Activated CD4-positive, alpha-beta T cell treated with anti-CD3 and anti-CD28 coated beads, Interleukin-2, Interleukin-4, amounts not matched to agents 100 ng/mL and 50 ng/mL, durations not matched to agents 16 hours and 8 hours (primary cell): ENCODE measurements around the gene SOCS7.

ENCODE experiments used
- DNase-seq: peaks from one replicate; pipeline ENCODE4 v3.0.0-alpha.2; 2020; ENCODE audit warnings: low spot score

The SOCS7 gene

DNA sequence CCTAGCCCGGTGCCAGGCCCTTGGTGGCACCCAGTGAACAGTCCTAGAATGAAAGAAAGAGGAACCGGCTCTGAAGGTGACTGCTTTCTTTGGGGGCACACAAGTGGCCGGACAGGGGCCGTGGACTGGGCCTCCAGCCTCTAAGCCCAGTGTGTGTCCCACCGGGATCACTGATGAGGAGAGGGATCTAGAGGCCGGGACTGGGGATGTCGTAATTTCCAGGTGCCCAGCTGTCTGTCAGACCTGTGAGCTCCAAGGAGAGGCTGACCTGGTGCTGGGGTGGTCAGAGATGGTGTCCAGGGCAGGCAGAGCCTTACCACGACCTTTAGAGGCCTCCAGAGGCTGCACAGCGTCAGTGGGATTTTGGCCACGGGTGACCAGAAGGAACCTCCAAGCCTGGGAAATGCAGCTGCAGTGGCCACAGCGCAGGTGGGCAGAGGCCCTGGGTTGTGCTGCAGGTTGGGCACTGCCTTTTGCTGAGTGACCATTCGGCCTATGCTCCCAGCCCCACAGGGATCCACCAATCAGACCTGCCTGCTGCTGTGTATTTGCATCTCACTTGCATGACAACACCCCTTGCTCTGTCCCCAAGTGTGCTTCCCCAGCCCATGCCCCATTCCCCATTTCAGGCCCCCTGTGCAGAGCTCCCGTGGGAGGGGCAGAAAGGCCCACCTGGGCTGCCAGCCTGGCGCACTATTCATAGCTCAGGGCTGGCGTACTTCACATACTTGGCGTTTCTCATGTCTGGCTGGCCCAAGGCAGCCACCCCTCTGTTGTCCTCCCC lies 89.2 kb downstream of the SOCS7 start:
- DNase-seq, result no peak

DNA sequence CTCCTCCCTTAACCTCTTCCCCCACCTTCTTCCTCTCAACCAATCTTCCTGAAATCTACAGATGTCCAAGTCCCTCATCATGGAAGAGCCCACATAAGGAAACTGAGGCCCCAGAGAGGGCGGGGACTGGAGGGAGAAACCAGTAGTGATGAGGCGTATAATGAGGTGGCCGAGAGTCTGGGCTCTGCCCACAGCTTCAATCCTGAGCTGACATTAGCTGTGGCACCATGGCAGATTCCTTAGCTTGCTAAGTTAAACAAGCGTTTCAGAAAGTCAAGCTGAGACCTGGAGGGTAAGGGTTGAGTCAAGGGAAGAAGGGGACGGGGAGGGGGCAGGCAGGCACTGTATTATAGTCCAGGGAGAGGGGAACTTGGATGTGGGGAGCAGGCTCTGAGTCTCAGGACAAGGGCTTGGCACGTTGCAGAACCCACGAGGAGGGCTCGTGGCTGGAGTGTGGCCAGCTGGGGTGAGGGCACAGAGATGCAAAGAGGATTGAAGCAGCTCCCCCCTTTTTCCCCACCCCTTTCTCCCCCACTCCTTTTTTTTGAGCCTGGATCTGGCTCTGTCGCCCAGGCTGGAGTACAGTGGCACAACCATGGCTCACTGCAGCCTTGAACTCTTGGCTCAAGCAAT lies 89.9 kb downstream of the SOCS7 start:
- no peak for DNase-seq

DNA sequence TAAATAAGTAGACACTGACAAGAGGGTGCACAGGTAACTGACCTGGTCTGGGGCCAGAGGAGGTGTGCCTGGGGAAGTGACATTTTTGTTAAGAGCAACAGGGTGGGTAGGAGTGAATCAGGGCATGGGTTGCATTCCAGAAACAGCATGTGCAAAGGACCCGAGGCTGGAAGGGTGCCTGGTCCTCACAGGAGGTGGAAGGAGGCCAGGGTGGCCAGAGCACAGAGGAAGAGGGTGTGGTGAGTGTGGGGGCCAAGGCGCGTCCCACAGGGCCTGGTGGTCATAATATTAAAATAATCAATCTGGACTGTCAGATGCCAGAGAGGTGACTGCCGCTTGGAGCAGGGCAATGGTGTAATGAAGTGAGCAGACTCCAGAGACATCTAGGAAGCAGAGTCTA lies 90.9 kb downstream of the SOCS7 start:
- DNase-seq, result no peak

DNA sequence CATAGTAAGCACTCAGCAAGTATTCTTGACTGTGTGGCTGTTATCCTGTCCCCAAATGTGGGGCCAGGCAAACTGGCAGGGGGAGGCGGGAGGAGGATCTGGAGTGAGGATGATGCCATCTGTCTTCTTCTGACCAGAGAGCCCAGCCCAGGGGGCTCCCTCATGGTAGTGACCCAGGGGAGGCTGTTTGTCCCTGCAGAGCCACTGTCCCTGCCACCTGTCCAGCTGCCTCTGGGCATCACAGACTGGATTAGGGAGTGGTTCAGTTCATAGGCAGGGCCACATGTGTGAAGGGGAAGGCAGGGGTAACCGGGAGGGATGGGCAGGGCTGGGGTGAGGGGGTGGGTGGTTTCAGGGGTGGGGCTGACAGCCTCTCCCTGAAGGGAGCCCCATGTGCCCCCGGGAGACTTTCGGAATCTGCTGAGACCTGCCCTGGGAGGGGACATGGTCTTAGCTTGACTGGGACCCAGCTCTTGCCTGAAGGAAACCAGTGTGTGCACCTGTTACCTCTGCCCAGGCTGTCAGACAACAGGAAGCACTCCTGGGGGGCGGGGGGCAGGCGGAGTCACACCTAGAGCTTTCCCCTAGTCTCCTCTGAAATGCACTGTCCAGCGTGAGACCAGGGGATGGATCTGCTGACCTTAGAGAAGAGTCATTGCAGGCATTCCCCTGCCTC lies 91.8 kb downstream of the SOCS7 start:
- no peak for DNase-seq

DNA sequence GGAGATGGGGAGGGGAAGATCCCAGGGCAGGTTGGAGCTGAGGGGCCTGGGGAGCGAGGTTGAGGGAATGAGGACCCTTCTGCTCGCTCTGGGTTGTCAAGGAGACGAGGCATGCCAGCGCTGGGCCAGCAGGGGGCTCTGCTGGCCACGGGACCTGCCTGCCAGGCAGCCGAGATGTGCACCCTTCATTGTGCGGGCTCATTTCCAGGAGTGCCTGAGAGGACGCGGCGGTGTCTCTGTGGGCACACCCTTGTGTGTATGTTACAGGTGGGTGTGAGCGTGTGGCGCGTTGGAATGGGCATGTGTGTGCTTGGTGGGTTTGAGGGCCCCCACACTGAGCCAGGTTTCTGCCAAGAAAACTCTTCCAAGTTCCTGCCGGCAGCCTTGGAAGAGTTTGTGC lies 92.5 kb downstream of the SOCS7 start:
- DNase-seq, result peak; percentile 49

DNA sequence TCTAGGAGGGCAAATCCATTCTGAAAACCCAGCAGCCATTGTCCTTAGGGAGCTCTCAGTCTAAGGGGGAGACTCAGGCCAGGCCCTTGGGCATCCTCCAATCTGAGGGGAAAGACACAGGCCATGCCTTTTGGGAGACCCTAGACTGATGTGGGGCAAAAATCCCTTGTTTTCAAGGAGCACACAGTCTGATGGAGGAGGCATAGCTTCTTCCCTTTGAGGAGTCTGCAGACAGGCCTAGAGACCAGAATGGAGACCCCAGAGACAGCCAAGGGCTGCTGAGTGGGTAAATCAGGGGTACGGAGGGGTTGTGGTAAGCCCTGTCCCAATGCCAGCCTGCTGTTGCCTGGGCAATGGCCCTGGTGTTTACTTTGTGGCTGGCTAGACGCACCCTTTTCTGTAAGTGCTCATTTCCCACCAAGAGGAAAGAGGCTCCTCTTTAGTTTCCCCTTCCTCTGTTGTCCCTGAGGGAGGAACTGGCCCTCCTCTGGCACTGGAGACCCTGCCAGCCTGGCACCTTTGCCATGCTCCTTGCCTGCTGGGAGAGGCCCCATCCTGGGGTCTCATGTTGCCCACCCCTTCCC lies 96.0 kb downstream of the SOCS7 start:
- no peak for DNase-seq

DNA sequence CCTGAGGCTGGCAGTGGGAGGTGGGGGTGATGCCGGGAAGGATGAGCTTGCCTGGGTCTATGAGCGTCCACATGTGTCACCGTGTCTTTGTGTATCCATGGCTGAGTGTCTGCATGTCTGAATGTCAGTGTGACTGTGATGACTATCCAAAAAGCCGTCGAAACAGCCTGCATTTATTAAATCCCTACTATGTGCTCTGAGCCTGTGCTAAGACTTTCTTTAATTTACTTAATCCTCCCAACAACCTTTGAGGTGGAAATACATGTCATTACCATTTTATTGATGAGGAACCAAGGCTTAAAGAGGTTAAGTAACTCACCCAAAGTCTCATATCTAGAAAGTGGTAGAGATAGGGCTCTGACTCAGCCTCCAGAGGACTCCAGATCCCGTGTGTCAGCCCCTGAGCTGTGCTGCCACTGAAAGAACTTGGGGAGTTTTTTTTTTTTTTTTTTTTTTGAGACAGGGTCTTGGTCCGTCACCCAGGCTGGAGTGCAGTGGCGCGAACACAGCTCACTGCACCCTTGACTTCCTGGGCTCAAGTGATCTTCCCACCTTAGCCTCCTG lies 96.6 kb downstream of the SOCS7 start:
- peak; percentile 6 for DNase-seq

DNA sequence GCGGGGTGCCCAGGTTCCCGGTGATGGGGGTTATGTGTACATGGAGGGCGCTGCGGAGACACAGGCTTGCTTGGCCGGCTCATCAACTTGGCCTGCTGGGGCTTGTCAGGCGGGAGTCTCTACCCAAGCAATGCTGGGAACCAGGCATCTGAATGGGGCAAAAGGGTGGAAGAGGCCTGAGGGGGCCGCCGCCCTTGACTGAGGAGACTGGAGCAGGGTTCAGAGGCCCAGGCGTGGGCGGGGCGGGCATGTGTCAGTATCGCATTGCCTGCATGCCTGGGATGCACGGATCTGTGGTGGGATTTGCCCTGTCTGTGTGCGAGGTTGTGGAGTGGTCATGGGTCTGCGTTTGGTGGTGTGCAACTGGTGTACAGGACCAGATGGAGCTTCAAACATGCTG lies 97.7 kb downstream of the SOCS7 start:
- DNase-seq, result no peak

DNA sequence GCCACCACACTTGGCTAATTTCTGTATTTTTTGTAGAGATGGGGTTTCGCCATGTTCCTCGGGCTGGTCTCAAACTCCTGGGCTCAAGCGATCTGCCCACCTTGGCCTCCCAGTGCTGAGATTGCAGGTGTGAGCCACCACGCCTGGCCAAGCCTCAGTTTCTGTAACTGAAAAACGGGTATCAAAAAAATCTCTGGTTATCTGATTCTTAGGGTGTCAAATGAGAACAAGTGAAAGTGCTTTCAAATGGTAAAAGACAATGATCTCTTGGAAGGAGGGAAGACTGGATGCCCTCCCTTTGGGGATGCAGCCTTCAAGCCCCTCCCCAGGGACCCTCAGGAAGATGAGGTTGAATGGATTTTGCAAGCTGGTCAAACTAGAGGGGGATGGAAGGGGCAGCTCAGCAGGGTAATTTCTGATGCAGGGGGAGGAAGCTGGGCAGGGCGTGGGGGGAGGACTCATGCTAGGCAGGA lies 98.9 kb downstream of the SOCS7 start:
- no peak for DNase-seq

DNA sequence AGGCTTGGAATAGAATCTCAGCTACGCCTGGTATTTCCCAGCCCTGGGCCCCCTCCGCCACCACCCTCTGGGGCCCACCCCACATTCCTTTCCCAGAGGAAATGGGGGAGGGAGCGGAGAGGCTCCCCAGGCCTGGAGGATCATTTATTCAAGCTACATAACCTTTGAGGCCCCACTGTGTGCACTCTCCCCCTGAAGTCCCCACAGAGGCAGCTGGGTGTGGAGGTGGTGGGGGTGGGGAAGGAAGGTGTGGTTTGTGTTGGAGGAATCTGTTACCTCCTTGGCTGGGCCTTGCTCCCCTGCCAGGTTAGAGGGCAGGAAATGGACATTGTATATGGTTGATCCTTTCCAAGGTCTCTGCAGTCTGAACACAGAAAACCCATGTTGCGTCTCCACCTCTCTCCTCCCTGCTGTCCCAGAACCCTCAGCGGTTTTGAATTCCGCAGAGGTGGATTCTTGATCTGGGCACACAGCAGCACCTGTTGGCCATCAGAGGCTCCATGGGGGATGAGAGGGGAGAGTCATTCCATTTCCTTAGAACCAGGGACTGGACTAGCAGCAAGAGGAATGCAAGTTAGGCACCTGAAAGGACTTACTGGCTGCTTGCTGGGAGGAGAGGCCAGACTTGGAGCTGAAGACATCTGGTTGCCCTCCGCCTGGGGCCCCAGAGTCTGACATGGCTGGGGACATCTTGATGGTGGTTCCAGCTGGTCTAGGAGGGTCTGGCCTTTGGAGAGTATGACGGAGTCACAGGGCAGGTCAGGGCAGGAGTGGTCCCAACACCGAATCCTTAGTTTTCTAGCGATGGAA lies 99.6 kb downstream of the SOCS7 start:
- DNase-seq, result no peak

DNA sequence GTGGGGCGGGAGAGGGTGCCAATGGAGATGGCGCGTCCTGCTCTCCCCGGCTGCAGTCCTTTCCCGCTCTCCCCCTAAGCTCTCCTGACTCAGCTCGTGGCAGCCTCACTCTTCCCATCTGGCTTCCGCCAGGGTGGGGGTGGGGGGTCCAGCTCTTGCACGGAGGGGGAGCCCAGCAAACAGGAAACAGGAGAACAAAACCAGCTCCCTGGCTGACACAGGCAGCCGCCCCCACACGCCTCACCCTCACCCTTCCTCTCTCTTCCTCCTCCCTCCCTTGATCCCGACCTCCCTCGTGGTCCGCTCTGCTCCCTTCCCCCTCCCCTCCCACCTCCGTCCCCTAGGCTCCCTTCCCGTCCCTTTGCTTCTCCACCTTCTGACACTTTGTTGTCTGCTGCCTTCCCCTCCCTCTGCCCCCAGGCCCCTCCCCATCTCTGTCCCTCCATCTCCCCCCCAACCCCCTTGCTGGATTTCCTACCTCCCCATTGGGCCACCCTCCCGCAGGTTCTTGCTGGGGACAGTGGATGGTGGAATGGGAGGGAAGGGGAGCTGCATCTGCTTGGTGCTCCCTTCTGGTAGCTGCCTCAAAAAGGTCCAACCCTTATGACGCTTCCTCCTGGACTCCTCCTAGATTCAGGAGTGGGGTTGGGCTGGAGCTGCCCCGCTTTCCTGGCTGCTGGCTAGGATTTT lies 100.3 kb downstream of the SOCS7 start:
- no peak for DNase-seq

DNA sequence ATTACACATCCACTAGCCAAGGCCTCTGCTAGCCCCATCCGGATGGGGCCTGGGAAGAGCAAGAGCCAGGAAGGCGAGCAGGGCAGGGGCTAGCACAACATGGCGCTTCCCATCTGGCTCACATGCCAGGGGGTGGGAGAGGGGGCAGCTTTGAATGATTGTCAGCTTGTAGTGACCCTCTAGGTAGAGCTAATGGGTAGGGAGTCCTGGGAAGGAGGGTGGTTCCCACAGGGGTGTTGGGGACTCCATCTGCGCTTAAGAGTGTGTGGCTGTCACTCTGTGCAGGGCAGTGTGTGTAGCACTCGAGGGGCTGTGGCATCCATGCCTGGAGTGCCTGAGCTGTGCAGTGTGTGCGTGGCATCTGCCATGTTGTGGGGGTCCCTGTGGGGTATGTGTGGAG lies 101.1 kb downstream of the SOCS7 start:
- DNase-seq, result no peak

DNA sequence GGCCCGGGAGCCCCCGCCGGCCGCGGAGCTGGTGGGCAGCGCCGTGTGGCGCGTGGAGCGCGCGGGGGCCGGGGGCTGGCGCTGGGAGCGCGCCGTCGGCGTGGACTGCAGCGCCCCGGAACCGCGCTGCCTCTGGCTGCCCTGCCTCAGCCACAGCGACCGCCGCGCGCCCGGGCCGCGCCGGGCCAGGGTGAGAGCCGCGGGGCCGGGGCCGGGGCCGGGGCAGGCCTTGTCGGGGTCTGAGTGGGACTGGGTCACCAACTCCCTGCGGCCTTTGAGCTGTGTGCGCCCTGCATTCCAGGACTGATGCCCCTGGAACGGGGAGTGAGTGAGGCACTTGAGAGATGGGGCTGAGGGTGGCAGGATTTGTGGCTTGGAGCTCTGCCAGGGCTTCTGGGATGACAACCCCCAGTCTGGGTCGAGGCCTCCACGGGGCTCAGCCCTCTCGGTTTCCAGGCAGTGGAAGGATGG lies 102.3 kb downstream of the SOCS7 start:
- DNase-seq, result no peak

DNA sequence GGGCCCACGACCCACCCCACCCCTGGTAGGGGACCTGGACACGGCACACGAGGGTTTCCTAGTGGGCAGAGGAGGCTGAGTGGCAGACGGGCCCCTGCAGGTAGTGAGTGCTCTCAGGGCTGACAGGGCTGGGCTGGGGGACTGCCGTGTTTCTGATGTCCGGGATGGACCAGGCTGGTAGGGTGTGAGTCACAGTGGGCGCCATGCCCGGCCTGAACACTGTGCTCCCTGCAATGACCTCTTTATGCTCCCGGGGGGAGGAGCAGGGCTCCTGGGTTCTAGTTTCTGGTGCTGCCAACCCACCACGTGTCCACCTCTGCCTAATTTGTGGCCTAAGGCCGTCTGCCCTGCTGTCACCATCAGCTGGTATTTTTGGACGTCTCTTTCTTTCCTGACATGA lies 102.9 kb downstream of the SOCS7 start:
- no peak for DNase-seq
